CD4-positive, CD25-positive, alpha-beta regulatory T cell (primary cell): ENCODE data around the gene LIF. TPM values are rescaled to one million over a fixed set of nuclear protein-coding genes. Genes with fewer than 3 reads are reported as not detected.
"Not testable (repeated sequence)": the region's sequence is repeated elsewhere in the genome, so short reads cannot be mapped to it uniquely, and the experiment has no call there.

ENCODE experiments used
- ATAC-seq, 2 donors: fragments of 150-1000 bp; cut with Tn5 transposase; one replicate each; pipeline ENCODE4 v1.10.0; 2021; ENCODE audit warnings: low read depth in 2 of 2, moderate number of reproducible peaks in 2 of 2, moderate library complexity in 1 of 2
- DNase-seq, 3 donors: peaks; one replicate each; pipeline versions ENCODE4 v3.0.0 to v3.0.0-alpha.2; 2012 to 2022; ENCODE audit warnings: mixed read lengths in 1 of 3
- H3K27ac ChIP-seq: one replicate; pipeline ENCODE4 v1.7.0; 2013; ENCODE audit warnings: mild to moderate bottlenecking, low read length; ENCODE audit not compliant: insufficient read depth, poor library complexity, severe bottlenecking
- H3K27me3 ChIP-seq: one replicate; pipeline ENCODE4 v1.7.0; 2013; ENCODE audit warnings: low read length; ENCODE audit not compliant: control insufficient read depth, insufficient read depth
- H3K36me3 ChIP-seq: one replicate; pipeline ENCODE4 v1.7.0; 2013; ENCODE audit warnings: mild to moderate bottlenecking, low read length, moderate library complexity; ENCODE audit not compliant: control insufficient read depth, insufficient read depth
- H3K4me1 ChIP-seq: 2 replicates; pipeline ENCODE4 v1.7.0; 2013; ENCODE audit warnings: mild to moderate bottlenecking, low read length; ENCODE audit not compliant: insufficient read depth, control insufficient read depth, poor library complexity, severe bottlenecking
- H3K4me3 ChIP-seq: one replicate; pipeline ENCODE4 v1.7.0; 2013; ENCODE audit warnings: low read depth, mild to moderate bottlenecking, low read length, moderate library complexity
- H3K9me3 ChIP-seq, 2 experiments: 1 replicate in 1 of 2; 2 replicates in 1 of 2; pipeline ENCODE4 v1.7.0; 2013; ENCODE audit warnings: low read length in 2 of 2, mild to moderate bottlenecking in 1 of 2, moderate library complexity in 1 of 2; ENCODE audit not compliant: control insufficient read depth in 2 of 2
- H3K27ac Mint-ChIP-seq, 3 donors: one replicate each; pipeline ENCODE4 v1.8.0; 2020 to 2022; ENCODE audit warnings: mild to moderate bottlenecking in 3 of 3, mixed read lengths in 3 of 3, moderate library complexity in 2 of 3
- H3K27me3 Mint-ChIP-seq: one replicate; pipeline ENCODE4 v1.8.0; 2022; ENCODE audit warnings: mild to moderate bottlenecking, mixed read lengths
- H3K36me3 Mint-ChIP-seq: one replicate; pipeline ENCODE4 v1.8.0; 2020; ENCODE audit warnings: mixed read lengths
- H3K4me1 Mint-ChIP-seq, 4 donors: one replicate each; pipeline ENCODE4 v1.8.0; 2020 to 2022; ENCODE audit warnings: mixed read lengths in 4 of 4, mild to moderate bottlenecking in 1 of 4
- H3K4me3 Mint-ChIP-seq, 4 donors: one replicate each; pipeline ENCODE4 v1.8.0; 2020 to 2022; ENCODE audit warnings: mild to moderate bottlenecking in 4 of 4, mixed read lengths in 4 of 4, moderate library complexity in 3 of 4
- H3K9me3 Mint-ChIP-seq, 7 donors: one replicate each; pipeline ENCODE4 v1.8.0; 2020 to 2022; ENCODE audit warnings: mixed read lengths in 7 of 7, mild to moderate bottlenecking in 3 of 7, moderate library complexity in 2 of 7
- polyA plus RNA-seq, 4 donors: library from polyadenylated mRNA; unstranded; fragments of 300-500 nt; fragmentation: Illumina TruSeq; gene quantifications; one replicate each; pipeline ENCODE4 v1.2.3, GENCODE V29; 2021
- total RNA-seq: library from RNA; stranded (reverse); gene quantifications from one replicate; pipeline ENCODE4 v1.2.3, GENCODE V29; 2022

The LIF gene
- total and polyA plus RNA-seq, 5 donors from 2014 or later, result 0.96 TPM; not detected in 4

GRCh38 chr22:30202531-30203006, 44.0 kb downstream of the LIF start:
- no peak overlapping the region for H3K27ac Mint-ChIP-seq
- no peak for DNase-seq
- no peak for ATAC-seq
- H3K27me3 ChIP-seq, result no peaks in the 10 kb centered on the region
- H3K4me1 ChIP-seq, result no peaks in the 10 kb centered on the region
- H3K4me3 Mint-ChIP-seq, result no peak overlapping the region
- H3K4me1 Mint-ChIP-seq, result peaks cover under 1 to 7% (median 6%) of the 10 kb centered on the region in 4 donors
- H3K27me3 Mint-ChIP-seq, result no peaks in the 10 kb centered on the region
- H3K36me3 Mint-ChIP-seq, result no peaks in the 10 kb centered on the region
- H3K4me3 ChIP-seq, result no peak overlapping the region
- no peaks in the 10 kb centered on the region for H3K36me3 ChIP-seq
- H3K27ac ChIP-seq, result no peak overlapping the region
- no peaks in the 10 kb centered on the region for H3K9me3 ChIP-seq
- no peaks in the 10 kb centered on the region for H3K9me3 Mint-ChIP-seq

DNA sequence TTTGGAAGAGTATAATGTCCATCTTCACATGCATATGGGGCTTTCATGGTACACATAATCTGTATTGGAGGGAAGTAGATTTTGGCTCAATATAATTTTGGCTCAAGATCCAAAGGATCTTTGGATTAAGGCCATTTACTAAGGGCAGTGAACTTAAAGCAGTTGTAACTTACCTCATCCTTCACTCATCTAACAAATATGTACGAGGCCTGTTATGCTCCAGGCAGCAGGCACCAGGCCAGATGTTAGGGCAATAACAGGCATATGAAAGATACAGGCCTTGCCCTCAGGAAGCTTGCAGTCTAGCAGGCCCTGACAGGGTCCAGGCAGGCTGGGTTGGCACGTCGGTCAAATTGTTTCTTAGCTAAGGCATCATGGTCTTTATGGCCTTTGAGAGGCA, 44.6 kb downstream of the LIF start:
- no peak for ATAC-seq

GRCh38 chr22:30200905-30201304, 45.7 kb downstream of the LIF start:
- not testable (repeated sequence) for H3K27ac Mint-ChIP-seq, H3K27me3 Mint-ChIP-seq

More for the DNA sequence above, 44.6 kb downstream of the LIF start:
- Mint-ChIP-seq H3K27ac (peak overlapping the region in 1 of 3 donors; percentile 1), H3K9me3 (no peaks in the 10 kb centered on the region), H3K4me1 (peaks cover 5 to 13% (median 8%) of the 10 kb centered on the region in 4 donors), H3K27me3 (no peaks in the 10 kb centered on the region), H3K36me3 (no peaks in the 10 kb centered on the region), H3K4me3 (no peak overlapping the region)
- peaks cover 2% of the 10 kb centered on the region for H3K4me1 ChIP-seq
- no peaks in the 10 kb centered on the region for H3K9me3 ChIP-seq
- H3K36me3 ChIP-seq, result no peaks in the 10 kb centered on the region
- H3K4me3 ChIP-seq, result no peak overlapping the region
- no peak overlapping the region for H3K27ac ChIP-seq
- H3K27me3 ChIP-seq, result no peaks in the 10 kb centered on the region
- no peak for DNase-seq

GRCh38 chr22:30198921-30199320, 47.6 kb downstream of the LIF start:
- H3K27me3 ChIP-seq, result no peaks in the 10 kb centered on the region
- no peaks in the 10 kb centered on the region for H3K27me3 Mint-ChIP-seq
- DNase-seq, result no peak
- no peaks in the 10 kb centered on the region for H3K36me3 Mint-ChIP-seq
- H3K9me3 ChIP-seq, result no peaks in the 10 kb centered on the region
- H3K27ac ChIP-seq, result no peak overlapping the region
- peaks cover 5 to 30% (median 21%) of the 10 kb centered on the region in 4 donors for H3K4me1 Mint-ChIP-seq
- H3K36me3 ChIP-seq, result no peaks in the 10 kb centered on the region
- H3K9me3 Mint-ChIP-seq, result no peaks in the 10 kb centered on the region
- peak overlapping the region; percentile 47 to 73 (median 70) for H3K27ac Mint-ChIP-seq
- H3K4me3 Mint-ChIP-seq, result peak overlapping the region in 2 of 4 donors; percentile 1 to 31
- H3K4me1 ChIP-seq, result peaks cover 14% of the 10 kb centered on the region
- no peak overlapping the region for H3K4me3 ChIP-seq
- ATAC-seq, result no peak

More at GRCh38 chr22:30200905-30201304, 45.7 kb downstream of the LIF start:
- H3K27ac ChIP-seq, H3K9me3 ChIP-seq, H3K27me3 ChIP-seq, H3K36me3 ChIP-seq, H3K9me3 Mint-ChIP-seq, H3K4me3 ChIP-seq, ATAC-seq, H3K4me3 Mint-ChIP-seq, H3K36me3 Mint-ChIP-seq, DNase-seq: not testable (repeated sequence)
- H3K4me1 ChIP-seq, result peaks cover 12% of the 10 kb centered on the region
- H3K4me1 Mint-ChIP-seq, result peaks cover 5 to 24% (median 16%) of the 10 kb centered on the region in 4 donors

GRCh38 chr22:30198152-30198825, 48.3 kb downstream of the LIF start:
- Histone ChIP-seq H3K9me3 (no peaks in the 10 kb centered on the region), H3K4me3 (no peak overlapping the region), H3K4me1 (peaks cover 14% of the 10 kb centered on the region), H3K36me3 (no peaks in the 10 kb centered on the region), H3K27ac (no peak overlapping the region), H3K27me3 (no peaks in the 10 kb centered on the region)
- Mint-ChIP-seq H3K27ac (peak overlapping the region in 2 of 3 donors; percentile 47 to 70), H3K4me1 (peaks cover 5 to 31% (median 20%) of the 10 kb centered on the region in 4 donors), H3K4me3 (no peak overlapping the region), H3K36me3 (no peaks in the 10 kb centered on the region), H3K9me3 (peaks cover 0 to under 1% (median 0%) of the 10 kb centered on the region in 7 donors), H3K27me3 (no peaks in the 10 kb centered on the region)
- DNase-seq, result no peak
- no peak for ATAC-seq

GRCh38 chr22:30197389-30197788, 49.2 kb downstream of the LIF start:
- Histone ChIP-seq H3K9me3 (no peaks in the 10 kb centered on the region), H3K36me3 (no peaks in the 10 kb centered on the region), H3K4me1 (peaks cover 23% of the 10 kb centered on the region), H3K27me3 (no peaks in the 10 kb centered on the region), H3K4me3 (no peak overlapping the region), H3K27ac (no peak overlapping the region)
- Mint-ChIP-seq H3K36me3 (no peaks in the 10 kb centered on the region), H3K4me1 (peaks cover 11 to 40% (median 29%) of the 10 kb centered on the region in 4 donors), H3K27me3 (no peaks in the 10 kb centered on the region), H3K9me3 (peaks cover 0 to 2% (median 0%) of the 10 kb centered on the region in 7 donors), H3K27ac (peak overlapping the region in 2 of 3 donors; percentile 83 to 91), H3K4me3 (no peak overlapping the region)
- DNase-seq (no peak), ATAC-seq (no peak)

DNA sequence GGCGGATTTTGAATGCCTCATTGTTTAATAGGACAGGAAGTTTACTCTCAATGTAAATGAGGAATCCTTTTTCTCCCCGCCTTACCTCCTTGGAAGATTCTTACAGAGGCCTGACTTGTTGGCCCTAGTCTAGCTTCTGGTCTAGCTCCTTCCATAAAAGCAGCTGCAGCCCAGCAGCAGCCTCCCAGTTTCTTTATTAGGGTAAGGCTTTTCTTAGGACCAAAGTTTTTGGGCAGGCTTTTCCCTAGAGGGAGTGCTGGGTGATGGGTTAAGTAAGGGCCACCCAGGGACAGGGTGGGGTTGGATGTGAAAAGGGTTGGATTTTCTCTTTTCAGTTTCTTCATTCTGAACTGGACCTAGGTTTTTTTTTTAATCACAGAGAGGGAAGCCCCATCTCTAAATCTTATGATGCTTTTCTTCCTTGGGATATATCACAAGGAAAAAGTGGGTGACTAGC, 49.7 kb downstream of the LIF start:
- Mint-ChIP-seq H3K27me3 (no peaks in the 10 kb centered on the region), H3K4me3 (peak overlapping the region; percentile 40 to 78 (median 66)), H3K36me3 (no peaks in the 10 kb centered on the region), H3K9me3 (peaks cover 0 to 3% (median 0%) of the 10 kb centered on the region in 7 donors), H3K4me1 (peaks cover 13 to 45% (median 33%) of the 10 kb centered on the region in 4 donors), H3K27ac (peak overlapping the region in 2 of 3 donors; percentile 83 to 91)
- Histone ChIP-seq H3K36me3 (no peaks in the 10 kb centered on the region), H3K9me3 (no peaks in the 10 kb centered on the region), H3K27me3 (no peaks in the 10 kb centered on the region), H3K4me3 (peak overlapping the region; percentile 16), H3K4me1 (peaks cover 28% of the 10 kb centered on the region), H3K27ac (peak overlapping the region; percentile 41)
- no peak for ATAC-seq
- no peak for DNase-seq
